IMR-90 (cell line): ENCODE measurements around the gene AP1M2. TPM values are rescaled to one million over a fixed set of nuclear protein-coding genes. Genes with fewer than 3 reads are reported as not detected.

Experiments
- ATAC-seq: fragments of 200-7000 bp; cut with Tn5 transposase; 2 replicates; pipeline ENCODE4 v1.9.1; 2020; ENCODE audit warnings: low read depth, mild to moderate bottlenecking, moderate library complexity
- BruUV-seq: library from RNA; stranded (reverse); fragments of 400-500 nt; replicated peaks from 2 replicates; lab custom pipeline; 2021; lab: Mats Ljungman, UMichigan
- CTCF ChIA-PET: fragments of 300-600 bp; formaldehyde crosslinking; extraction: SDS; loops from one replicate; lab custom pipeline; 2021; ENCODE audit warnings: antibody characterized with exemption; lab: Yijun Ruan, JAX
- POLR2A ChIA-PET: fragments of 300-600 bp; sonication (Branson Sonifier 250); formaldehyde crosslinking; loops from one replicate; lab custom pipeline; 2022; ENCODE audit warnings: antibody characterized with exemption; ENCODE audit not compliant: unreplicated experiment; lab: Charles Lee
- DNase-seq: peaks from one replicate; pipeline ENCODE4 v3.0.0; 2013
- H2AFZ ChIP-seq: replicated peaks from 2 replicates; pipeline ENCODE3; 2013; ENCODE audit warnings: low read length, mild to moderate bottlenecking; ENCODE audit not compliant: poor library complexity
- H2AK5ac ChIP-seq: 2 replicates; pipeline ENCODE4 v1.6.1; 2013; ENCODE audit warnings: low read depth, low read length, inconsistent platforms
- H2AK9ac ChIP-seq: replicated peaks from 2 replicates; pipeline ENCODE3; 2013; ENCODE audit warnings: mild to moderate bottlenecking, low read depth, low read length, moderate library complexity; ENCODE audit not compliant: poor library complexity
- H2BK120ac ChIP-seq: 2 replicates; pipeline ENCODE4 v1.6.1; 2013; ENCODE audit warnings: low read depth, low read length, inconsistent platforms
- H2BK15ac ChIP-seq: 3 replicates; pipeline ENCODE4 v1.6.1; 2013; ENCODE audit warnings: low read depth, low read length, inconsistent platforms
- H2BK20ac ChIP-seq: 2 replicates; pipeline ENCODE4 v1.6.1; 2013; ENCODE audit warnings: low read depth, mild to moderate bottlenecking, inconsistent platforms, low read length, moderate library complexity
- H2BK5ac ChIP-seq: 2 replicates; pipeline ENCODE4 v1.6.1; 2013; ENCODE audit warnings: mild to moderate bottlenecking, low read depth, low read length, inconsistent platforms; ENCODE audit not compliant: poor library complexity, severe bottlenecking
- H3K14ac ChIP-seq: replicated peaks from 2 replicates; pipeline ENCODE4 v1.6.1; 2013; ENCODE audit warnings: low read depth, low read length, inconsistent platforms
- H3K18ac ChIP-seq: 2 replicates; pipeline ENCODE4 v1.6.1; 2013; ENCODE audit warnings: low read depth, low read length, control low read depth
- H3K23ac ChIP-seq: 2 replicates; pipeline ENCODE4 v1.6.1; 2013; ENCODE audit warnings: low read depth, low read length, inconsistent platforms
- H3K27ac ChIP-seq: 2 replicates; pipeline ENCODE4 v1.5.1; 2013; ENCODE audit warnings: mild to moderate bottlenecking, control low read depth, low read length; ENCODE audit not compliant: insufficient read depth
- H3K27me3 ChIP-seq: 2 replicates; pipeline ENCODE4 v1.6.1; 2013; ENCODE audit warnings: low read length; ENCODE audit not compliant: control insufficient read depth, insufficient read depth
- H3K36me3 ChIP-seq: 2 replicates; pipeline ENCODE4 v1.6.1; 2013; ENCODE audit warnings: low read length, mixed read lengths; ENCODE audit not compliant: control insufficient read depth, insufficient read depth
- H3K4ac ChIP-seq: 2 replicates; pipeline ENCODE4 v1.6.1; 2013; ENCODE audit warnings: low read depth, low read length, inconsistent platforms
- H3K4me1 ChIP-seq: 2 replicates; pipeline ENCODE4 v1.6.1; 2013; ENCODE audit warnings: low read length, mixed read lengths; ENCODE audit not compliant: control insufficient read depth, insufficient read depth
- H3K4me2 ChIP-seq: 2 replicates; pipeline ENCODE4 v1.6.1; 2013; ENCODE audit warnings: low read depth, mild to moderate bottlenecking, control low read depth, low read length, moderate library complexity
- H3K4me3 ChIP-seq: 2 replicates; pipeline ENCODE4 v1.5.1; 2013; ENCODE audit warnings: low read depth, mild to moderate bottlenecking, control low read depth, low read length, moderate library complexity; ENCODE audit not compliant: insufficient read depth
- H3K56ac ChIP-seq: 2 replicates; pipeline ENCODE4 v1.6.1; 2013; ENCODE audit warnings: low read length, inconsistent platforms; ENCODE audit not compliant: insufficient read depth; ENCODE audit errors: extremely low read depth
- H3K79me1 ChIP-seq, 2 experiments: 2 replicates each; pipeline ENCODE4 v1.6.1; 2013; ENCODE audit warnings: low read length in 2 of 2, inconsistent platforms in 1 of 2, low read depth in 1 of 2
- H3K9ac ChIP-seq: 2 replicates; pipeline ENCODE4 v1.6.1; 2013; ENCODE audit warnings: low read depth, low read length, control low read depth
- H3K9me1 ChIP-seq: 2 replicates; pipeline ENCODE4 v1.6.1; 2013; ENCODE audit warnings: low read length, inconsistent platforms; ENCODE audit not compliant: insufficient read depth
- H3K9me3 ChIP-seq: 2 replicates; pipeline ENCODE4 v1.6.1; 2013; ENCODE audit warnings: low read length; ENCODE audit not compliant: control insufficient read depth, insufficient read depth
- H4K20me1 ChIP-seq: 2 replicates; pipeline ENCODE4 v1.6.1; 2013; ENCODE audit warnings: low read length, inconsistent platforms; ENCODE audit not compliant: insufficient read depth
- H4K5ac ChIP-seq: 2 replicates; pipeline ENCODE4 v1.6.1; 2013; ENCODE audit warnings: mild to moderate bottlenecking, low read depth, low read length, control low read depth
- H4K8ac ChIP-seq, 2 experiments: 2 replicates each; pipeline ENCODE4 v1.6.1; 2013; ENCODE audit warnings: low read depth in 2 of 2, low read length in 2 of 2, control low read depth in 1 of 2, inconsistent platforms in 1 of 2
- H4K91ac ChIP-seq: 2 replicates; pipeline ENCODE4 v1.6.1; 2013; ENCODE audit warnings: low read depth, low read length, inconsistent platforms; ENCODE audit not compliant: insufficient read depth
- CEBPB ChIP-seq: IDR thresholded peaks from 2 replicates; pipeline ENCODE4 v1.6.1; 2012; ENCODE audit warnings: low read depth, low read length, improper control_type of control experiment
- CHD1 ChIP-seq: IDR thresholded peaks from 2 replicates; pipeline ENCODE4 v1.6.1; 2012; ENCODE audit warnings: low read depth, low read length, improper control_type of control experiment
- MAZ ChIP-seq: IDR thresholded peaks from 2 replicates; pipeline ENCODE4 v1.6.1; 2012; ENCODE audit warnings: low read depth, mild to moderate bottlenecking, low read length, improper control_type of control experiment, moderate library complexity, borderline replicate concordance
- POLR2A ChIP-seq: IDR thresholded peaks from 2 replicates; pipeline ENCODE4 v1.6.1; 2012; ENCODE audit warnings: mild to moderate bottlenecking, low read depth, low read length
- WGBS, 2 experiments: methylation state at CpG; one replicate each; pipeline versions ENCODE4 v1.1.5 to v1.1.7; 2013; ENCODE audit warnings: missing lambda C conversion rate in 2 of 2; ENCODE audit not compliant: insufficient read length in 1 of 2; ENCODE audit errors: extremely low coverage in 2 of 2; 5-methylcytosine and 5-hydroxymethylcytosine counted together
- dilution Hi-C: fragments of 300-500 bp; cut with HindIII; formaldehyde crosslinking; loops from one replicate; pipeline ENCODE4 v1.14.3; 2018; ENCODE audit warnings: low sequenced_read_pairs; ENCODE audit not compliant: unreplicated experiment
- in situ Hi-C: fragments of 300-500 bp; cut with MboI; formaldehyde crosslinking; loops from 3 replicates; pipeline ENCODE4 v1.14.3; 2019; ENCODE audit warnings: low sequenced_read_pairs, inconsistent platforms, mixed read lengths
- intact Hi-C: fragments of 100-400 bp; cut with micrococcal nuclease; formaldehyde crosslinking; loops from 2 replicates; pipeline ENCODE4 v1.10.0; 2022
- polyA plus RNA-seq, 3 experiments: library from polyadenylated mRNA; depleted of rRNA; stranded (reverse); fragments of >200 nt; gene quantifications; 2 replicates each; pipeline ENCODE4 v1.2.3, GENCODE V29; 2012; ENCODE audit warnings: low replicate concordance in 1 of 3
- total RNA-seq: library from RNA; depleted of rRNA; stranded (reverse); fragments of >200 nt; gene quantifications from 2 replicates; pipeline ENCODE4 v1.2.3, GENCODE V29; 2012
- TF ChIP-seq, protein P1 (sequence below): fragments of 150-350 bp; IDR thresholded peaks from 2 replicates; pipeline ENCODE4 v1.6.1; 2017; ENCODE audit warnings: mild to moderate bottlenecking, antibody characterized with exemption, low read length, low read depth
- TF ChIP-seq, protein P2 (sequence below): conservative IDR thresholded peaks from 2 replicates; pipeline ENCODE4 v1.5.1; 2012; ENCODE audit warnings: mild to moderate bottlenecking, low read depth, low read length, improper control_type of control experiment

Gene AP1M2
- total and polyA plus RNA-seq, 2 of the 4 experiments (the other 2 are of a cell fraction) = 0.17 TPM; not detected in 1

DNA sequence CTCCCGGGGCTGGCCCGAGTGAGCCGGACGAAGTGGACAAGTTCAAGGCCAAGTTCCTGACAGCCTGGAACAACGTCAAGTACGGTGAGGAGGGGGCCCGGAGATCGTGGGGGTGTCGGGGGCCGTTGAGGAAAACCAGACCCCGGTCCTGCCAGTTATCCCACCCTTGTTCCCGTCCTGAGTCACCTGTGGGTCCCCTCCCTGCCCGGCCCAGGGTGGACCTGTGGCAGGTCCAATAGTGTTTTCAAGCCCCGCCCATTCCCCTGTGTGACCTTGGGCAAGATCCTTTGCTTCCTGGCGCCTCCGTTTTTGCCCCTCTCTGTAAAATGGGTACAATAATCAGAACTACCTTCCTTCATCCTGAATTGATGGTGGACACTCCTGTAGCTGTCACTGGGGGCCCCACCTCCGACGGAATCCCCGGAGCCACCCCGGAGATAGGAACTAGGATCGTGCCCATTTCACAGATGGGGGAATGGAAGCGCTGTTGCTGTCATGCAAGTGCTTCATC lies 42.8 kb downstream of the AP1M2 start:
- peak; percentile 6 for ATAC-seq
- no peak for DNase-seq
- WGBS, 2 experiments = 20% methylated on average over 10 of the region's 22 CpGs; no CpG with 5 or more reads in 1 of the 2 experiments
- Histone ChIP-seq H3K9me1 (peaks cover 13% of the 10 kb centered on the region; the same call in 1 of the 2 replicates), H4K91ac (no peak overlapping the region; the same call in 1 of the 2 replicates), H2AFZ (peak overlapping the region; percentile 96), H4K5ac (peak overlapping the region; percentile 36; the same call in 1 of the 2 replicates), H2AK5ac (peak overlapping the region; percentile 83), H3K36me3 (peaks cover 20% of the 10 kb centered on the region), H3K23ac (peak overlapping the region; percentile 51; the same call in 1 of the 2 replicates), H2AK9ac (peak overlapping the region; percentile 97), H3K18ac (no peak overlapping the region), H3K4me3 (peak overlapping the region; percentile 97), H2BK20ac (no peak overlapping the region), H3K56ac (peak overlapping the region; percentile 39; the same call in 1 of the 2 replicates), H2BK120ac (no peak overlapping the region), H3K27ac (peak overlapping the region; percentile 73), H3K4me1 (peaks cover 5% of the 10 kb centered on the region; the same call in 1 of the 2 replicates), H3K9ac (peak overlapping the region; percentile 79), H3K4ac (peak overlapping the region; percentile 65), H4K8ac (peak overlapping the region; percentile 79 to 83; a peak in 3 of 4 replicates), H3K79me1 (peaks cover 20 to 41% of the 10 kb centered on the region in 2 experiments), H4K20me1 (peaks cover 10% of the 10 kb centered on the region), H3K9me3 (no peaks in the 10 kb centered on the region), H2BK15ac (no peak overlapping the region), H3K27me3 (no peaks in the 10 kb centered on the region; the same call in 1 of the 2 replicates), H3K4me2 (peak overlapping the region; percentile 96), H3K14ac (peak overlapping the region; percentile 66; the same call in 1 of the 2 replicates), H2BK5ac (peak overlapping the region; percentile 54)
- ChIA-PET POLR2A (no interaction called here), CTCF (no interaction called here)
- dilution Hi-C loops = no loop called here
- in situ Hi-C loops = no loop called here
- TF ChIP-seq, protein P1, sequence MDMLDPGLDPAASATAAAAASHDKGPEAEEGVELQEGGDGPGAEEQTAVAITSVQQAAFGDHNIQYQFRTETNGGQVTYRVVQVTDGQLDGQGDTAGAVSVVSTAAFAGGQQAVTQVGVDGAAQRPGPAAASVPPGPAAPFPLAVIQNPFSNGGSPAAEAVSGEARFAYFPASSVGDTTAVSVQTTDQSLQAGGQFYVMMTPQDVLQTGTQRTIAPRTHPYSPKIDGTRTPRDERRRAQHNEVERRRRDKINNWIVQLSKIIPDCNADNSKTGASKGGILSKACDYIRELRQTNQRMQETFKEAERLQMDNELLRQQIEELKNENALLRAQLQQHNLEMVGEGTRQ = no peak
- no peak for TF ChIP-seq MAZ
- no peak for TF ChIP-seq CHD1
- no peak for TF ChIP-seq POLR2A
- no peak for TF ChIP-seq CEBPB
- TF ChIP-seq, protein P2, sequence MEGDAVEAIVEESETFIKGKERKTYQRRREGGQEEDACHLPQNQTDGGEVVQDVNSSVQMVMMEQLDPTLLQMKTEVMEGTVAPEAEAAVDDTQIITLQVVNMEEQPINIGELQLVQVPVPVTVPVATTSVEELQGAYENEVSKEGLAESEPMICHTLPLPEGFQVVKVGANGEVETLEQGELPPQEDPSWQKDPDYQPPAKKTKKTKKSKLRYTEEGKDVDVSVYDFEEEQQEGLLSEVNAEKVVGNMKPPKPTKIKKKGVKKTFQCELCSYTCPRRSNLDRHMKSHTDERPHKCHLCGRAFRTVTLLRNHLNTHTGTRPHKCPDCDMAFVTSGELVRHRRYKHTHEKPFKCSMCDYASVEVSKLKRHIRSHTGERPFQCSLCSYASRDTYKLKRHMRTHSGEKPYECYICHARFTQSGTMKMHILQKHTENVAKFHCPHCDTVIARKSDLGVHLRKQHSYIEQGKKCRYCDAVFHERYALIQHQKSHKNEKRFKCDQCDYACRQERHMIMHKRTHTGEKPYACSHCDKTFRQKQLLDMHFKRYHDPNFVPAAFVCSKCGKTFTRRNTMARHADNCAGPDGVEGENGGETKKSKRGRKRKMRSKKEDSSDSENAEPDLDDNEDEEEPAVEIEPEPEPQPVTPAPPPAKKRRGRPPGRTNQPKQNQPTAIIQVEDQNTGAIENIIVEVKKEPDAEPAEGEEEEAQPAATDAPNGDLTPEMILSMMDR = no peak
- intact Hi-C loops = no loop called here
- no TSS peak for BruUV-seq
